CD4-positive, CD25-positive, alpha-beta regulatory T cell (primary cell): Measurements from ENCODE around the gene TFCP2. TPM values are rescaled to one million over a fixed set of nuclear protein-coding genes. Genes with fewer than 3 reads are reported as not detected.
A peak's percentile ranks its signal among the peaks of the same experiment; 100 is the strongest.

Source experiments
- ATAC-seq, 2 donors: fragments of 150-1000 bp; cut with Tn5 transposase; one replicate each; pipeline ENCODE4 v1.10.0; 2021; ENCODE audit warnings: low read depth in 2 of 2, moderate number of reproducible peaks in 2 of 2, moderate library complexity in 1 of 2
- DNase-seq, 3 donors: peaks; one replicate each; pipeline versions ENCODE4 v3.0.0 to v3.0.0-alpha.2; 2012 to 2022; ENCODE audit warnings: mixed read lengths in 1 of 3
- H3K27ac ChIP-seq: one replicate; pipeline ENCODE4 v1.7.0; 2013; ENCODE audit warnings: mild to moderate bottlenecking, low read length; ENCODE audit not compliant: insufficient read depth, poor library complexity, severe bottlenecking
- H3K27me3 ChIP-seq: one replicate; pipeline ENCODE4 v1.7.0; 2013; ENCODE audit warnings: low read length; ENCODE audit not compliant: control insufficient read depth, insufficient read depth
- H3K36me3 ChIP-seq: one replicate; pipeline ENCODE4 v1.7.0; 2013; ENCODE audit warnings: mild to moderate bottlenecking, low read length, moderate library complexity; ENCODE audit not compliant: control insufficient read depth, insufficient read depth
- H3K4me1 ChIP-seq: 2 replicates; pipeline ENCODE4 v1.7.0; 2013; ENCODE audit warnings: mild to moderate bottlenecking, low read length; ENCODE audit not compliant: insufficient read depth, control insufficient read depth, poor library complexity, severe bottlenecking
- H3K4me3 ChIP-seq: one replicate; pipeline ENCODE4 v1.7.0; 2013; ENCODE audit warnings: low read depth, mild to moderate bottlenecking, low read length, moderate library complexity
- H3K9me3 ChIP-seq, 2 experiments: 1 replicate in 1 of 2; 2 replicates in 1 of 2; pipeline ENCODE4 v1.7.0; 2013; ENCODE audit warnings: low read length in 2 of 2, mild to moderate bottlenecking in 1 of 2, moderate library complexity in 1 of 2; ENCODE audit not compliant: control insufficient read depth in 2 of 2
- H3K27ac Mint-ChIP-seq, 3 donors: one replicate each; pipeline ENCODE4 v1.8.0; 2020 to 2022; ENCODE audit warnings: mild to moderate bottlenecking in 3 of 3, mixed read lengths in 3 of 3, moderate library complexity in 2 of 3
- H3K27me3 Mint-ChIP-seq: one replicate; pipeline ENCODE4 v1.8.0; 2022; ENCODE audit warnings: mild to moderate bottlenecking, mixed read lengths
- H3K36me3 Mint-ChIP-seq: one replicate; pipeline ENCODE4 v1.8.0; 2020; ENCODE audit warnings: mixed read lengths
- H3K4me1 Mint-ChIP-seq, 4 donors: one replicate each; pipeline ENCODE4 v1.8.0; 2020 to 2022; ENCODE audit warnings: mixed read lengths in 4 of 4, mild to moderate bottlenecking in 1 of 4
- H3K4me3 Mint-ChIP-seq, 4 donors: one replicate each; pipeline ENCODE4 v1.8.0; 2020 to 2022; ENCODE audit warnings: mild to moderate bottlenecking in 4 of 4, mixed read lengths in 4 of 4, moderate library complexity in 3 of 4
- H3K9me3 Mint-ChIP-seq, 7 donors: one replicate each; pipeline ENCODE4 v1.8.0; 2020 to 2022; ENCODE audit warnings: mixed read lengths in 7 of 7, mild to moderate bottlenecking in 3 of 7, moderate library complexity in 2 of 7
- polyA plus RNA-seq, 4 donors: library from polyadenylated mRNA; unstranded; fragments of 300-500 nt; fragmentation: Illumina TruSeq; gene quantifications; one replicate each; pipeline ENCODE4 v1.2.3, GENCODE V29; 2021
- total RNA-seq: library from RNA; stranded (reverse); gene quantifications from one replicate; pipeline ENCODE4 v1.2.3, GENCODE V29; 2022

TFCP2 gene
- total and polyA plus RNA-seq, 5 donors from 2014 or later, result 9.0 to 24.9 (median 12.0) TPM

DNA sequence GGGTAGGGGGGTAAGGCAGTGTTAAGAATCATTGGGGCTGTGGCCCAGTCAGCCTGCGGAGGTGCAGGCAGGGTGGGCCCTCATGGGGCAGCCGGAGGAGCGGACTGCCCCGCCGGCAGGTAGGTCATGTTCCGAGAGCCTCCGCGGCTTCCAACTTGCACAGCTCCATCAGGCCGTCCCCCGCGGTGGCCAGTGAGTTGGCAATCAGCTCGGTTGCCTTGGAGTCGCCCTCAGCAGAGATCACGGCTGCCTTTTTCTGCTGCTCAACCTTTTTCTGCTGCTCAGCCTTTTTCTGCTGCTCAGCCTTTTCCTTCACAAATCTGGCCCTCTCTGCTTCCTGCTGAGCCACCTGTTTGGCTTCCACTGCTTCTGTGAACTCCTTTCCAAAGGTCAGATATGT is 48.4 kb downstream of the TFCP2 start:
- H3K36me3 Mint-ChIP-seq, result peaks cover 10% of the 10 kb centered on the region

DNA sequence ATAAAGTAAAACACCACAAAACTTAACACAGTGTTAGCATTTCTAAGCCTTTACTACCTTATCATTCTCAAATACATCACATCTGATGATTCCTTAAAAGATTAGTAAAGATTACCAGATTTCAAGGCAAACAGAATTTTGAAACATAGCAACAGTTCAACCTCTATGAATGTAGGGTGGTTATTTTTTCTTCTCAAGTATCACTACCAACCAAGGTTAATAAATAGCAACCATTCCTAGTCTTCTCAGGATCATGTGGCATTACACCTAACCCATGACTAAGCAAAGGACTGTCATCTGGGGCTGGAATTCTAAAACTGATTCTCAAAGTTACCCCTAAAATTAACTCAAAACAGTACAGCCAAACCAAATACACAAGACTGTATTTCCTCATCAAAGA is 50.1 kb downstream of the TFCP2 start:
- Mint-ChIP-seq H3K27me3 (no peaks in the 10 kb centered on the region), H3K9me3 (no peaks in the 10 kb centered on the region), H3K27ac (no peak overlapping the region), H3K4me3 (no peak overlapping the region), H3K36me3 (peaks cover 17% of the 10 kb centered on the region), H3K4me1 (peaks cover 9 to 26% (median 11%) of the 10 kb centered on the region in 4 donors)
- DNase-seq (no peak), ATAC-seq (no peak)
- no peaks in the 10 kb centered on the region for H3K4me1 ChIP-seq
- H3K9me3 ChIP-seq, result no peaks in the 10 kb centered on the region
- no peaks in the 10 kb centered on the region for H3K27me3 ChIP-seq
- no peak overlapping the region for H3K27ac ChIP-seq
- no peak overlapping the region for H3K4me3 ChIP-seq
- H3K36me3 ChIP-seq, result peaks cover 6% of the 10 kb centered on the region

More for the DNA sequence above, 48.4 kb downstream of the TFCP2 start:
- Mint-ChIP-seq H3K9me3 (no peaks in the 10 kb centered on the region), H3K27me3 (no peaks in the 10 kb centered on the region), H3K27ac (peak overlapping the region in 1 of 3 donors; percentile 32), H3K4me1 (peaks cover 12 to 27% (median 17%) of the 10 kb centered on the region in 4 donors), H3K4me3 (no peak overlapping the region)
- Histone ChIP-seq H3K4me1 (no peaks in the 10 kb centered on the region), H3K4me3 (no peak overlapping the region), H3K36me3 (peaks cover 2% of the 10 kb centered on the region), H3K9me3 (no peaks in the 10 kb centered on the region), H3K27ac (no peak overlapping the region), H3K27me3 (no peaks in the 10 kb centered on the region)
- DNase-seq, result no peak
- no peak for ATAC-seq

DNA sequence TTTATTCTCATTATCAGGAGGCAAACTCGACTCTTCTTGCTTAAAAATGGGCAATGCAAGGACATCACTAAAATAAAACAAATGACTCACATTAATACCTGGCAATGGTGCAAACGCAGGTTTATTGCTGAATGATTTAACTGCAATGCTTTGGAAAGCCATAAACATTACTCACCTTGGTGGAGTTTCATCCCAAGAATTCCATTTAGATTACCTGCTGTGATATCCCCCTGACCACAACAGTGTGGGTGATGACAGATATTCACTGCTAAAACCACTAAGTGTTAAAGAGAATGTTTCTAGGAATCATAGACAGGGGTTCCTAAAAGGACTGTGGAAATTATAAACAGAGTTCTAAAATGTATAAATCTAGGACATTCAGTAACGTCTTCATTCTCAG is 54.2 kb downstream of the TFCP2 start:
- ATAC-seq (no peak), DNase-seq (no peak)
- Mint-ChIP-seq H3K27me3 (no peaks in the 10 kb centered on the region), H3K36me3 (peaks cover 28% of the 10 kb centered on the region), H3K4me1 (peaks cover 2 to 17% (median 4%) of the 10 kb centered on the region in 4 donors), H3K9me3 (peaks cover 0 to 1% (median 0%) of the 10 kb centered on the region in 7 donors), H3K27ac (no peak overlapping the region), H3K4me3 (no peak overlapping the region)
- Histone ChIP-seq H3K36me3 (peaks cover 24% of the 10 kb centered on the region), H3K27ac (no peak overlapping the region), H3K9me3 (no peaks in the 10 kb centered on the region), H3K27me3 (no peaks in the 10 kb centered on the region), H3K4me3 (no peak overlapping the region), H3K4me1 (no peaks in the 10 kb centered on the region)

DNA sequence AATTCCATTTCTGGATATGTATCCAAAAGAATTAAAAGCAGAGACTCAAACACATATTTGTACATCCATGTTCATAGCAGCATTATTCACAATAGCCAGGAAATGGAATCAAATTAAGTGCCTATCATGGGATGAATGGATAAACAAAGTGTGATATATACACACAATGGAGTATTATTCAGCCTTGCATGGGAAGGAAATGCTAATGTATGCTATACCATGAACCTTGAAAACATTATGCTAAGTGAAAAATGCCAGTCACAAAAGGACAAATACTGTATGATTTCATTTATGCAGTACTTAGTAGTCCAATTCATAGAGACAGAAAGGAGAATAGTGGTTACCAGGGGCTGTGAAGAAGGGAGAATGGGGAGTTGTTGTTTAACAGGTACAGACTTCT is 57.4 kb downstream of the TFCP2 start:
- H3K36me3 Mint-ChIP-seq, result peaks cover 45% of the 10 kb centered on the region

DNA sequence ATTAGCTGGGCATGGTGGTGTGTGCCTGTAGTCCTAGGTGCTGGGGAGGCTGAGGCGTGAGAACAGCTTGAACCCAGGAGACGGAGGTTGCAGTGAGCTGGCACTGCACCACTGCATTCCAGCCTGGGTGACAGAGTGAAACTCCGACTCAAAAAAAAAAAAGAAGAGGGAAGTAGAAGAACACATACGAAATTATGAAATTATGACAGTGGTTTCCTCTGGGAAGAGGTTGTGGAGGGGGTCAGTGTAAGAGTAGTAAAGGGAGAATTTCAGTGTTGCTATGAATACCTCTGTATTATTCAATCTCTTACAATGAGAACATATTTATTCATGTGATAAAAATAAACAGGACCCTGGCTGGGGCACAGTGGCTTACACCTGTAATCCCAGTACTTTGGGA is 64.8 kb downstream of the TFCP2 start:
- Histone ChIP-seq H3K36me3 (peaks cover 65% of the 10 kb centered on the region), H3K27me3 (no peaks in the 10 kb centered on the region), H3K4me1 (no peaks in the 10 kb centered on the region), H3K27ac (no peak overlapping the region), H3K9me3 (no peaks in the 10 kb centered on the region), H3K4me3 (no peak overlapping the region)
- Mint-ChIP-seq H3K9me3 (no peaks in the 10 kb centered on the region), H3K27me3 (no peaks in the 10 kb centered on the region), H3K27ac (no peak overlapping the region), H3K36me3 (peaks cover 49% of the 10 kb centered on the region), H3K4me1 (peaks cover 0 to 2% (median under 1%) of the 10 kb centered on the region in 4 donors), H3K4me3 (no peak overlapping the region)
- DNase-seq (no peak), ATAC-seq (no peak)

More for the DNA sequence above, 57.4 kb downstream of the TFCP2 start:
- Histone ChIP-seq H3K27me3 (no peaks in the 10 kb centered on the region), H3K4me1 (no peaks in the 10 kb centered on the region), H3K27ac (no peak overlapping the region), H3K9me3 (no peaks in the 10 kb centered on the region), H3K36me3 (peaks cover 40% of the 10 kb centered on the region), H3K4me3 (no peak overlapping the region)
- ATAC-seq (no peak), DNase-seq (no peak)
- Mint-ChIP-seq H3K9me3 (peaks cover 0 to 1% (median 0%) of the 10 kb centered on the region in 7 donors), H3K27ac (no peak overlapping the region), H3K4me1 (peaks cover 0 to 19% (median 3%) of the 10 kb centered on the region in 4 donors), H3K4me3 (no peak overlapping the region), H3K27me3 (no peaks in the 10 kb centered on the region)

DNA sequence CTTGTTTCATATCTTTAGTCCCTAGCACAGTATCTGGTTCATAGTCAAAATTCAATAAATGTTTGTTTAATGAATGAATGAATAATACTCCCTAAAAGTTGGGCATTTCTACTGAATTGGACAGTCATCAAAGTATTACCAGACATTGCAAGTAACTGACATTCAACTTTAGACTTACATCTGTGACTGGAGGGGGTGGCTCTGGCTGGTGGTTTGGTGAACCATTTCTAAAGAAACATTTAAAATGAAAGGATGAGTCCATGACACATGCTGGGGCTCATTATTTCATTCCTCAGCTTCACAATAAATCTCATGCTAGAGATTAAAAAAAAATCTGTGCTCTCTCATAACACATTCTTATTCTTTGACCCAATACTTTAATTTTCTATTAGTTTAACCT is 69.0 kb downstream of the TFCP2 start:
- Mint-ChIP-seq H3K36me3 (peaks cover 52% of the 10 kb centered on the region), H3K4me3 (no peak overlapping the region), H3K9me3 (no peaks in the 10 kb centered on the region), H3K4me1 (peaks cover 0 to 2% (median 0%) of the 10 kb centered on the region in 4 donors), H3K27ac (peak overlapping the region in 1 of 3 donors; percentile 7), H3K27me3 (no peaks in the 10 kb centered on the region)
- no peak for DNase-seq
- Histone ChIP-seq H3K4me1 (no peaks in the 10 kb centered on the region), H3K9me3 (no peaks in the 10 kb centered on the region), H3K27me3 (no peaks in the 10 kb centered on the region), H3K27ac (no peak overlapping the region), H3K36me3 (peaks cover 78% of the 10 kb centered on the region), H3K4me3 (no peak overlapping the region)
- no peak for ATAC-seq

DNA sequence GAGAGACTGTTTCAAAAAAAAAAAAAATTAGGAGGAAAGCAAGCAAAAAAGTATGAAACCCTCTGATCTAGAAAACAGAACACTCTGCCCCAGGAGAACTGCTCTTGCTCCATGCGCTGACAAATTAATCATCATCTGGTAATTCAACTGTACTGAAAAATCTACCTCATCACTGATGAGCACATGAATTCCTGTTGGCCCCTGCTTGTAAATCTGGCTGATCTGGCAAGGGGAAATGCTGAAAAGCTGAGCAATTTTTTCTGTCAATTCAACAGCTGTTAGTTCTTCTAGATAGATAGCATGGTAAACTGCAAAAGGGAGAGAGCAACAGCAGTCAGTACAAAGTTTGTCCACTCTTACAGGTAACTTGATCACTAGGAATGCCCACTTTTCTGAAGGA is 74.3 kb downstream of the TFCP2 start:
- no peak for DNase-seq
- H3K4me1 Mint-ChIP-seq, result peaks cover 0 to 2% (median 0%) of the 10 kb centered on the region in 4 donors
- Histone ChIP-seq H3K27me3 (no peaks in the 10 kb centered on the region), H3K9me3 (no peaks in the 10 kb centered on the region), H3K4me3 (no peak overlapping the region), H3K27ac (no peak overlapping the region), H3K4me1 (no peaks in the 10 kb centered on the region), H3K36me3 (peaks cover 75% of the 10 kb centered on the region)
- ATAC-seq, result no peak
- peaks cover 57% of the 10 kb centered on the region for H3K36me3 Mint-ChIP-seq
- no peak overlapping the region for H3K4me3 Mint-ChIP-seq
- H3K27ac Mint-ChIP-seq, result peak overlapping the region in 1 of 3 donors; percentile 48
- no peaks in the 10 kb centered on the region for H3K9me3 Mint-ChIP-seq
- no peaks in the 10 kb centered on the region for H3K27me3 Mint-ChIP-seq

DNA sequence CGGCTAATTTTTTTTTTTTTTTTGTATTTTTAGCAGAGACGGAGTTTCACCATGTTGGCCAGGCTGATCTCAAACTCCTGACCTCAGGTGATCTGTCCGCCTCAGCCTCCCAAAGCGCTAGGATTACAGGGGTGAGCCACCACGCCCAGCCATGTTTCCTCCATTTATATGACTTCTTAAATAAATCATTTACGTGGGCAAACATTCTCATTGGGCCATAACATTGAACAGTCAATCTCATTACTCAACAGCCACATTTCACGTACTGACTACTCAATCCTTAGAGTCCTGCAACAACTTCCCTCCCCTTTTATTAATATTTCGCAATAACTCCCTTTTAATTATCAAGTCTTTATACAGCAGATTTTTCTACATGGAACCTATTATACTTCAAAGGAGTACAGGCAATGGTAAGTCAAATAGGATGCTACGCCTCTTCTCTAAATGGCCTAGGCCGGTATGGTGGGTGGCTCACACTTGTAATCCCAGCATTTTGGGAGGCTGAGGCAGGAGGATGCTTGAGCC is 82.2 kb downstream of the TFCP2 start:
- Histone ChIP-seq H3K4me3 (no peak overlapping the region), H3K4me1 (no peaks in the 10 kb centered on the region), H3K27ac (no peak overlapping the region), H3K9me3 (no peaks in the 10 kb centered on the region), H3K27me3 (no peaks in the 10 kb centered on the region), H3K36me3 (peaks cover 15% of the 10 kb centered on the region)
- Mint-ChIP-seq H3K36me3 (peaks cover 22% of the 10 kb centered on the region), H3K9me3 (no peaks in the 10 kb centered on the region), H3K4me3 (peak overlapping the region in 1 of 4 donors; percentile 35), H3K27me3 (no peaks in the 10 kb centered on the region), H3K4me1 (peaks cover 3 to 20% (median 6%) of the 10 kb centered on the region in 4 donors), H3K27ac (no peak overlapping the region)
- no peak for ATAC-seq
- DNase-seq, result no peak
